ENCODE measurements around the gene WDR90.

The WDR90 gene

DNA sequence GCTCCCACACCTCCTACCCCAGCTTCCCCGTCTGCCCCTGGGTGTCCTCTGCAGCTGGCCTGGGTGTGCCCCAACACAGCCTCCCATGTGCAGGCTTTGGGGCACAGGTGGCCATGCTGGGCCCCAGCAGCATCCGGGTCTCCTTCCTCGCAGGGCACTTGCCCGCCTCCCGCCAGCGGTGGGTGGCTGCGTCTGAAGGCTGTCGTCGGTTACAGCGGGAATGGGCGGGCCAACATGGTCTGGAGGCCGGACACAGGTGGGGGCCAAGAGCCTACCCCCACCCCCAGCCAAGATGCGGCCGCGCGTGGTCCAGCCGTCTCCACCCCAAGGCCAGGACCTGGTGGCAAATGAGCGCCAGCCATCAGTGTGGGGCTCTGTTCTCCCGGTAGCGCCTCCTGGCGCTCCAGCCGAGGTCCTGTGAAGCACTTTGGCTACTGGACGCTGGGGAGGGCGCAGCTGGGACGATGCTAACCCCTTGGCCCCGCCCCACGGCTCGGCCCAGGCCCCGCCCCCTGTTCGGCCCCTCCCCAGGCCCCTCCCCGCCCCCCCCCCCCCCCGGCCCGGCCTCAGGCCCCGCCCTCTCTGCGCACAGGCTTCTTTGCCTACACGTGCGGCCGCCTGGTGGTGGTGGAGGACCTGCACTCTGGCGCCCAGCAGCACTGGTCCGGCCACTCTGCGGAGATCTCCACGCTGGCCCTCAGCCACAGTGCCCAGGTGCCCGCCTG, 11.5 kb downstream of the WDR90 start:
- DNase-seq (ENCODE audit: low spot score) = peak; percentile 93

- DNase-seq (ENCODE audit: low spot score) = no peak
Observed at GRCh38 chr16:661184-661821, 12.1 kb downstream of the WDR90 start.

- DNase-seq (ENCODE audit: low spot score) = no peak
Observed at GRCh38 chr16:662095-662494, 12.9 kb downstream of the WDR90 start.

DNA sequence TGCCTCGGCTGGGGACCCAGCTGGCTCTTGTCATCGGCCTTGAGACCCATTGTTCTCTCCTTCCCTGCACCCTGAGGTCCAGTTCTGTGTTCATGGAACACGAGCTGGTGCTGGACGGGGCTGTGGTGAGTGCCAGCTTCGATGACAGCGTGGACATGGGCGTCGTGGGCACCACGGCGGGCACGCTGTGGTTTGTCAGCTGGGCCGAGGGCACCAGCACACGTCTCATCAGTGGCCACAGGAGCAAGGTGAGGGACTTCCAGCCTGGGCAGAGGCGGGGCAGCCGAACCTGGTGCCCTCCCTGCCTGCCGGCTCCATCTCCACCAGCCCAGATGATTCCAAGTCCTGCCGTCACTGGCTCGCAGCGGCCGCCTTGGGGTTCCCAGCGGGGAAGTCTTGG, 13.4 kb downstream of the WDR90 start:
- no peak for DNase-seq (ENCODE audit: low spot score)

GRCh38 chr16:666572-666971, 17.4 kb downstream of the WDR90 start:
- DNase-seq (ENCODE audit: low spot score) = no peak

DNA sequence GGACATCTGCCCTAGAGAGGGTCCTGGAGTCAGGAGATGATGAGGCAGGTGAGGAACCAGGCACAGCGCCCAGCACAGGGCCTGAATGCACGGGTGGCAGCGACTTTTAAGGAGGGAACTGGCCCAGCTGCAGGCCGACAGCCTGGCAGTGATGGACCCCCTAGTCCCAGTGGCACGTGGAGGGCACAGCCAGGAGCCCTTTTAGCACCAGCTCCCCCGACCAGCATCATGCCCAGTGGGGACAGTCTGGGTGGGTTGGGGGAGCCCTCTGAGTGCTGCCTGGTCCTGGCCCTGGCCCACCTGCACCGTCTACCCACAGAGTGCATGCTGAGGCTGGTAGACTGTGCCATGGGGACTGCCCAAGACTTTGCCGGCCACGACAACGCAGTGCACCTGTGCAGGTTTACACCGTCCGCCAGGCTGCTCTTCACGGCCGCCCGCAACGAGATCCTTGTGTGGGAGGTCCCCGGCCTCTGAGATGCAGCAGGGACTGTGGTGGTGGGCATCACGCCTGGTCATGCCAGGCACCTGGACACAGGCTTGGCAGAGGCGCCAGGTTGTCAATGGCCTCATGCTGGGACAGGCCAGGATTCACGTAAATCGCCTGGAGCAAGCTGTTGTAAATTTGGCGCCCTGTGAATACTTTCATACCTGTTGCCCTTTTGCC, 18.1 kb downstream of the WDR90 start:
- no peak for DNase-seq (ENCODE audit: low spot score)

- peak; percentile 93 for DNase-seq (ENCODE audit: low spot score)
Observed at GRCh38 chr16:667780-668518, 18.8 kb downstream of the WDR90 start, which contains the start of gene RHOT2. RHOT2 (plus strand) TSS chr16:668132; CDS start chr16:668200, 68 bp downstream.

DNA sequence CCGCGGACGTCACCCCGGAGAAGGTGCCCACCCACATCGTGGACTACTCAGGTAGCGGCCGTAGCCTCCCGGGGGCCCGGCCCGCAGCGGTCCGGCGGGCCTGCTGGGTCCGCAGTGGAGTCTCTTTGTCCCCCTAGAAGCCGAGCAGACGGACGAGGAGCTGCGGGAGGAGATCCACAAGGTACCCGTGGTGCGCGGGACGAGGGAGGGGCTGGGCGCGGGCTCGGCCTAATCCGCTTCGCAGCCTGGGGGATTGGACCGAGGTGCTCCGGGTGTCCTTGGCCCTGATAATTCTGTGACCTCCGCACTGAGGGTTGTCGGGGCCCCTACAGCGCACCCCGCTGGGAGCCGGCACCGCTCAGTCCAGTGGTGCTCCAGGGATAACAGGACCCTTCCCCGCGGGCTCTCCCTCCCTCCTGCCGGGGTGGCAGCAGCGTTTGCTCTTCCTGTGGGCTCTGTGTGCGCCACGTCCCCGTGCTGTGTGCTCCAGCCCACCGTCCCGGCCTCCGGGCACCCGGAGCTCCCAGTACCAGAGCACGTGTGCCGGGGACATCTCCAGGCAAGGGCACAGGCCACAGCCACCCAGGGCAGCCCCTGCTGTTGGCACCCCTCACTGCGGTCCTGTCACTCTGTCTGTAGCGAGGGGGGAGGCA, 19.5 kb downstream of the WDR90 start:
- DNase-seq (ENCODE audit: low spot score) = no peak

DNA sequence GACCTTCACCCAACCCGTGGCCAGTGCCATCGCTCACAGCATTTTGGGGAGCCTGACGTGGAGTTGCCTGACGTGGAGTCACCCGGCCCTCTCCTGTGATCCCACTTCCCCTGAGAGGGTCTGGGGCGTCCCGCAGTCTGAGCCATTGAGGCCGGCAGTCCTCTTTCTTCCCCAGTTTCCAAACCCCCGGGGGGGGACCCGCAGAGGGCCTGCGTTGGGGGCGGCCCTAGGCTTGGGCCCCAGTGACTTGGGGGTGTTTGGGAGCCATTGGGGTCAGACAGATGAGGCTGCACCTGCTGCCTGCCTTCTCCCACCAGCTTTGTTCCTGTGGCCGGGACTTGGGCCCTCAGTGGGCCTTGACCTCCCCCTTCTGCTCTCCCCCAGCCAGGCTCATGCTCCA, 20.5 kb downstream of the WDR90 start:
- DNase-seq (ENCODE audit: low spot score) = no peak

DNA sequence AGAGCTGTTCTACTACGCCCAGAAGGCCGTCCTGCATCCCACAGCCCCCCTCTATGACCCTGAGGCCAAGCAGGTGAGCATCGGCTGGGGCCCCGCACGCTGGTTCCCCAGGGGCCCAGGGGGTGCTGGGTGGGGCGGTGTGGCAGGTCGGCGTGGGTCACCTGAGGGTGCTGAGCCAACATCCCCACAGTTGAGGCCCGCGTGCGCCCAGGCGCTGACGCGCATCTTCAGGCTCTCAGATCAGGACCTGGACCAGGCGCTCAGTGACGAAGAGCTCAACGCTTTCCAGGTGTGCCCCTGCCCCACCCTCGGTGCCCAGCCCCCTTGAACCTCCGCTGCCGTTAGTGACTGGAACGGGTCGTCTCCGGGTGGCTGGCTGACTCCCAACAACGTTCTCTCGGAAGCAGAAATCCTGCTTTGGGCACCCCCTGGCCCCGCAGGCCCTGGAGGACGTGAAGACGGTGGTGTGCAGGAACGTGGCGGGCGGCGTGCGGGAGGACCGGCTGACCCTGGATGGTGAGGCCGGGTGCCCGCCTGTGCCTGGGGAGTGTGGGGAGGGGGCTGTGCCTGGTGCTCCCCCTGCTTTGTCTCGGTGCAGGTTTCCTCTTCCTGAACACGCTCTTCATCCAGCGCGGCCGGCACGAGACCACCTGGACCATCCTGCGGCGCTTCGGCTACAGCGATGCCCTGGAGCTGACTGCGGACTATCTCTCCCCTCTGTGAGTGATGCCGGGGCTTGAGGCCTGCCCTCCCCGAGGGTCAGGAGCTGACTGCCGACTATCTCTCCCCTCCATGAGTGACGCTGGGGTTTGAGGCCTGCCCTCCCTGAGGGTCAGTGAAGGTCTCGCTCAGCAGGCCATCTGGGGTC, 21.6 kb downstream of the WDR90 start:
- no peak for DNase-seq (ENCODE audit: low spot score)

DNA sequence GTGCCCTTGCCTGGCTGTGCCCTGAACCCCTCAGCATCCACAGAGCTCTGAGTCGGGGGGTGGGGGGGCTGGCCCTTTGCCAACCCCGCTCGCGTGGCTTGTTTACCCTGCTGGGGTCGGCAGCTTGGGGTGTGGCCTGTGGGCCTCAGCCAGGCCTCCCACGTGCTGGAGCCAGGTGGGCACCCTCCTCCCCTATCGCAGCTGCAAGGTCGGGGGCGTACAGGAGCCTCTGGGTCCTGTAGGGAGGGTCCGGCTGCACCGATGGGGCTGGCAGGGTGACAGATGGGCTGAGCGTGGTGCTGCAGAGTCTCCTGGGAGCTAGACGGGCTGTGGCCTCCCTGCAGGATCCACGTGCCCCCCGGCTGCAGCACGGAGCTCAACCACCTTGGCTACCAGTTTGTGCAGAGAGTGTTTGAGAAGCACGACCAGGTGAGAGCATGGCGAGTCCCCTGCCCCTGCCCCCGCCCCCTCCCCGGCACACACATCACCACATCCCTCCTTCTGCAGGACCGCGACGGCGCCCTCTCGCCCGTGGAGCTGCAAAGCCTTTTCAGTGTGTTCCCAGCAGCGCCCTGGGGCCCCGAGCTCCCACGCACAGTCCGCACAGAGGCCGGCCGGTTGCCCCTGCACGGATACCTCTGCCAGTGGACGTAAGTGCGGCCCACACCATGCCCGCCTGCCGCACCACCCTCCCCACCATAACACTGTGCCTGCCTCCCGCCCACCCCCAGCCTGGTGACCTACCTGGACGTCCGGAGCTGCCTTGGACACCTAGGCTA, 22.4 kb downstream of the WDR90 start:
- DNase-seq (ENCODE audit: low spot score) = no peak

GRCh38 chr16:672371-672770, 23.2 kb downstream of the WDR90 start:
- DNase-seq (ENCODE audit: low spot score) = no peak

DNA sequence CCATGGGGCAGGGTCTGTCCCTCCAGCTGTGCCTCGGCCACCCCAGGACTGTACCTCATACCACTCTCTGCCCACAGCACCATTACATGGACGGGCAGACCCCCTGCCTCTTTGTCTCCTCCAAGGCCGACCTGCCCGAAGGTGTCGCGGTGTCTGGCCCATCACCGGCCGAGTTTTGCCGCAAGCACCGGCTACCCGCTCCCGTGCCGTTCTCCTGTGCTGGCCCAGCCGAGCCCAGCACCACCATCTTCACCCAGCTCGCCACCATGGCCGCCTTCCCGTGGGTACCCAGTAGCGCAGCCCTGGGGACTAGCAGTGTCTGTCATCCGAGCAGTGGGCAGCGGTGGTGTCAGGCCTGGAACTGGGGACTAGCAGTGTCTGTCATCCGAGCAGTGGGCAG, 23.7 kb downstream of the WDR90 start:
- DNase-seq (ENCODE audit: low spot score) = no peak

DNA sequence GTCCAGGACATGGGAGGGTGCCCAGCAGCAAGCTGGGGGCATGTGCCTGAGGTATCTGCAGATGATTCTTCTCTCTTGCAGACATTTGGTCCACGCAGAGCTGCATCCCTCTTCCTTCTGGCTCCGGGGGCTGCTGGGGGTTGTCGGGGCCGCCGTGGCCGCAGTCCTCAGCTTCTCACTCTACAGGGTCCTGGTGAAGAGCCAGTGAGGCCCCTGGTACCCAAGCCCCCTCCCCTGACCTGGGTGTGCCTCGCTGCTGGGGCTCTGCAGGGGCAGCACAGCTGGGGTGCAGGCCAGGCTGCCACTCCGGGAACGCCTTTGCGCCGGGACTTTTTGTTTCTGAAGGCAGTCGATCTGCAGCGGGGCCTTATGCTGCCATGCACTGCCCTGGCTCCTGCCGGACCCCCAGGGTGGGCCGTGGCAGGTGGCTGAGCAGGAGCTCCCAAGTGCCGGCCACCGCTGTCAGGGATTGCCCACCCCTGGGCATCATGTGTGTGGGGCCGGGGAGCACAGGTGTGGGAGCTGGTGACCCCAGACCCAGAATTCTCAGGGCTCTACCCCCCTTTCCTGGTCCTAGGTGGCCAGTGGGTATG, 24.3 kb downstream of the WDR90 start:
- no peak for DNase-seq (ENCODE audit: low spot score)

GRCh38 chr16:674214-674881, 25.2 kb downstream of the WDR90 start:
- DNase-seq (ENCODE audit: low spot score) = no peak

GRCh38 chr16:674968-675883, 26.1 kb downstream of the WDR90 start, which contains the start of gene RHBDL1:
RHBDL1 (plus strand) TSS chr16:675671; CDS start chr16:675791, 120 bp downstream.
- DNase-seq (ENCODE audit: low spot score) = peak; percentile 63

GRCh38 chr16:675884-676564, 26.9 kb downstream of the WDR90 start:
- no peak for DNase-seq (ENCODE audit: low spot score)

DNA sequence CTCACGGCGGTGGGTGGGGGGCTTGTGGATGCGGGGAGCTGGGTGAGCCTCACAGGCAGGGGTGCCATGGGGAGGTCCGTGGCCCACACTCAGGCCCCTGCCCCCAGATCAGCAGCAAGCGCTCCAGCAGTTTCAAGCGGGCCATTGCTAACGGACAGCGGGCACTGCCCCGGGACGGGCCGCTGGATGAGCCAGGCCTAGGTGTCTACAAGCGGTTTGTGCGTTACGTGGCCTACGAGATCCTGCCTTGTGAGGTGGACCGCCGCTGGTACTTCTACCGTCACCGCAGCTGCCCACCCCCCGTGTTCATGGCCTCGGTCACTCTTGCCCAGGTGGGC, 27.4 kb downstream of the WDR90 start:
- no peak for DNase-seq (ENCODE audit: low spot score)
